GM10266 (cell line): ENCODE measurements around the gene ARPC5L.

ENCODE experiments used
- DNase-seq: peaks from one replicate; pipeline ENCODE4 v3.0.0; 2012; ENCODE audit errors: extremely low spot score
- CTCF ChIP-seq: IDR thresholded peaks from 2 replicates; pipeline ENCODE4 v1.5.1; 2012; ENCODE audit warnings: mild to moderate bottlenecking, low read depth; ENCODE audit not compliant: control insufficient read depth, insufficient read depth; ENCODE audit errors: missing control alignments

ARPC5L gene

GRCh38 chr9:124879226-124879625, 17.3 kb downstream of the ARPC5L start:
- TF ChIP-seq CTCF = no peak
- DNase-seq = no peak

- no peak for TF ChIP-seq CTCF
- no peak for DNase-seq
Measured at GRCh38 chr9:124880501-124880900, 18.6 kb downstream of the ARPC5L start.

GRCh38 chr9:124881138-124881743, 19.3 kb downstream of the ARPC5L start:
- DNase-seq = no peak
- TF ChIP-seq CTCF = no peak

- no peak for DNase-seq
- no peak for TF ChIP-seq CTCF
Measured at GRCh38 chr9:124882231-124882630, 20.3 kb downstream of the ARPC5L start.

GRCh38 chr9:124884376-124884775, 22.4 kb downstream of the ARPC5L start:
- no peak for TF ChIP-seq CTCF
- DNase-seq = no peak

- no peak for TF ChIP-seq CTCF
- no peak for DNase-seq
Measured at GRCh38 chr9:124885551-124885950, 23.6 kb downstream of the ARPC5L start.

- DNase-seq = no peak
- no peak for TF ChIP-seq CTCF
Measured at GRCh38 chr9:124886461-124886860, 24.5 kb downstream of the ARPC5L start.
